Left colon (tissue), 2 donors: ENCODE measurements around the gene SPOP. TPM values are rescaled to one million over a fixed set of nuclear protein-coding genes. Genes with fewer than 3 reads are reported as not detected.
"Not testable (repeated sequence)": the region's sequence is repeated elsewhere in the genome, so short reads cannot be mapped to it uniquely, and the experiment has no call there.

Experiments used
- ATAC-seq: fragments of 200-7000 bp; cut with Tn5 transposase; one replicate; pipeline ENCODE4 v1.9.1; 2020; ENCODE audit warnings: mild to moderate bottlenecking, moderate library complexity
- DNase-seq, 2 donors: peaks; one replicate each; pipeline ENCODE4 v3.0.0-alpha.2; 2020
- intact Hi-C, 2 donors: fragments of 100-400 bp; cut with DNase I in 1 of 2; cut with micrococcal nuclease in 1 of 2; formaldehyde crosslinking; loops; one replicate each; pipeline versions ENCODE4 v1.11.2 to v1.14.0; 2022; cut with DNase I, micrococcal nuclease
- total RNA-seq, 2 donors: library from RNA; stranded (reverse); fragmentation: NEBNext Ultra II Directional; extraction: Animal tissue kit (Norgen Biotek cat#: 25700); gene quantifications; one replicate each; pipeline ENCODE4 v1.2.1, GENCODE V29; 2021
- donor health status: DM: no; HTN: no; CAD: no.
- donor health status: DM: yes; HTN: yes; CAD: no.

SPOP gene
- total RNA-seq, 2 donors from 2014 or later, result 53.4 to 73.3 TPM

DNA sequence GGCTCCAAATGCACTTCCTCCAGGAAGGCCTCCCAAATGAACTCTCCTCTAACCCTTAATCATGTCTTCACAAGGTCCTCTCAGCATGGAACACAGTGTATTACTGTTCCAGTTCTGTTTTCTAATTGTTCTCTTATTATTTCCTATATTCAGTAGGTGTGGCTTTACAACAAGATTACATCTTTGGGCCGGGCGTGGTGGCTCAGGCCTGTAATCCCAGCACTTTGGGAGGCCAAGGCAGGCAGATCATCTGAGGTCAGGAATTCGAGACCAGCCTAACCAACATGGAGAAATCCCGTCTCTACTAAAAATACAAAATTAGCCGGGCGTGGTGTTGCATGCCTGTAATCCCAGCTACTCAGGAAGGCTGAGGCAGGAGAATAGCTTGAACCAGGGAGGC, 4.2 kb downstream of the SPOP start:
- DNase-seq, ATAC-seq, intact Hi-C loops: not testable (repeated sequence)

DNA sequence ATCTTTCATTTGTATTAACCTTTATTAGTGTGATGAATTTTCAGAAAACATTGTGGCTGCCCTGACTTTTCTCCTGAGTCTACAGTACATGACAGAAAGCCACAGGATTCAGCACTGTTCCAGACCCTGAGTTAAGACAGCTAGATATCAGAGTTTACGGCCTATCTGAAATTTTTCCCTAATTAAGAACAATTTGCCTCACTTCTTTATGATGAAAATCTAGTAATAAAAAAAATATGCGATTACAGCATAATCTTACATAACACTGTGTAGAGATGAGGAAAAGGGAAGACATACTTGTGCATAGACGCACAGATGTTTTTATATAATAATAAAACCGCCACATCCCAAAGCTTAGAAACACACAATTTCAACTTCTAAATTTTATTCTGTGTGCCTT, 7.3 kb downstream of the SPOP start:
- no peak for ATAC-seq
- DNase-seq, result no peak
- intact Hi-C loops, result no loop called here

DNA sequence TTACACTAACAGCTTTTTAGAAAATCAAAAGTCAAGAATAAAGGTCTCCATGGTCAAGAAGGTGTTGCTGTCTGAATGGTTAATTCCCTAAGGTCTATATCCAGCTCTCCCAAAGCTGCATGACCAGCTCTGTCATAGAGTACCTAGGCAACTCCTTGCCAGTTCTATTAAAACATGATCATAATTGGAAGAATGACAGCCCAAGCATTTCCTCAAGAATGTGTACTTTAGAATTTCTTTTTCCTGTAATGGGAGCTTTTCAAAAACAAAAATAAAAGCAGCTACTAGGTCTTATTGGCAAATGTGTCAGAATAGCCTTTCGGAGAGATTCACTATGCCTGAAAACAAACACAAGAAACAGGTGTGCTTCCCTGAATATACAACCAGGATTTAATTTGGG, 7.9 kb downstream of the SPOP start:
- intact Hi-C loops, result no loop called here
- ATAC-seq (peak; percentile 35), DNase-seq (no peak)

DNA sequence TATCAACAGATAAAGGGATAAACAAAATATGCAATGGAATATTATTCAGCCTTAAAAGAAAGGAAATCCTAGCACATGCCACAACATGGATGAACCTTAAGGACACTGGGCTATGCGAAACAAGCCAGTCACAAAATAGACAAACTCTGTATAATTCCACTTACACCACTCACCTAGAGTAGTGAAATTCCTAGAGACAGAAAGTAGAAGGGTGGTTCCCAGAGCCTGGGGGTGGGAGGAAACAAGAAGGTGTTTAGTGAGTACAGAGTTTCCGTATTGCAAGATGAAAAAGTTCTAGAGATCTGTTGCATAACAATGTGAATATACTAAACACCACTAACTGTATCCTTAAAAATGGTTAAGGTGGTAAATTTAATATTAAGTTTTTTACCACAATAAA, 10.0 kb downstream of the SPOP start:
- DNase-seq (no peak), ATAC-seq (no peak)
- intact Hi-C loops, result no loop called here

DNA sequence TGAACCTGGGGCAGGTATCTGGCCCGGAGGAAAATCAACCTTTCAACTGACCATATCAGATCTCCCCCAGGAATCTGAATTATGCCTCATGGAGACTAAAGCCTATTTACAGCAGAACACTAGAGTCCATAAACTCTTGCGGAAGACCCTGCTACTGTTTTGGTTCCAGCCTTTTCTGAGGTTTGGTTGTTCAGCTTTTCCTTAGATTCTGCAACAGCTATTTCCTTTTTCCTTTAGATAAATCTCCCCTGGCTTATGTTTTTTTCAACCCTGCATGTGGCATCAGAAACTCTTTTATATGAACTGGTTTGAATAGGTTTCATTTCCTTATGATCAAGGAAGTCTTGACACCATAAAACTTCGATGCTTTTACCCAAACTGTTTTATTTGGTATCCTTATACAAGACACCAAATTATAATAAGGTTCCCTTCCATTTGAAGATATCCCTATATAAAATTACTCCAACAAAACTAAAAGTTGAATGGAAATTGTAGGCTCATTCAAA, 13.1 kb downstream of the SPOP start:
- no peak for DNase-seq
- intact Hi-C loops, result no loop called here
- ATAC-seq, result peak; percentile 84

DNA sequence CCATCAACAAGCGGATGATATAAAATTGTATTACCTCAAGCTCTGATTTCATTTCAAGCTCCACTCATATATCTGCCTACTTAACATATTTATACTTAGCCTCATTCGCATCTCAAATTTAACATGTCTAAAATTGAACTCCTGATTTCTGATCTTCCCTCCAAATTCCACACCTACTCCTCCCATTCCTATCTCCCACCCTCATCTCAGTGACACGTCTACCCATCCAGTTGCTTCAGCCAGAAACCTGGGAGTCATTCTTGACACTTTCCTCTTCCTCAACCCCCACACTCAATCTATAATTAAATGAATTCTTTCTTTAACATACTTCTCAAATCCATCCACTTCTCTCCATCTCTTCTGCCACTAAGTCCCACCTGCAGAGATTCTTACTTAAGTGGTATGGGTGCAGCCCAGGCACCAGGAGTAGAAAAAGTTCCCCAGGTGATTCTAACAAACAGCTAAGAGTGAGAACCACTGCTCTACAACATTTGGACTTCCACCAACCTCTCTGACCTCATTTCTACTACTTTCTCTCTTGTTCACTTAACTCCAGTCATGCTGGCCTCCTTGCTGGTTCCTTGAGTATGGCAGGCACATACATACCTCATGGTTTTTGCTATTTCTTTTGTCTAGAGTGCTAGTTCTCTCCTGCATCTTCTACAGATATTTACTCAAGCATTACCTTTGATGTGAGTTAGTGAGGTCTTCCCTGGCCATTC, 18.1 kb downstream of the SPOP start:
- no peak for DNase-seq
- intact Hi-C loops, result no loop called here
- ATAC-seq, result no peak

DNA sequence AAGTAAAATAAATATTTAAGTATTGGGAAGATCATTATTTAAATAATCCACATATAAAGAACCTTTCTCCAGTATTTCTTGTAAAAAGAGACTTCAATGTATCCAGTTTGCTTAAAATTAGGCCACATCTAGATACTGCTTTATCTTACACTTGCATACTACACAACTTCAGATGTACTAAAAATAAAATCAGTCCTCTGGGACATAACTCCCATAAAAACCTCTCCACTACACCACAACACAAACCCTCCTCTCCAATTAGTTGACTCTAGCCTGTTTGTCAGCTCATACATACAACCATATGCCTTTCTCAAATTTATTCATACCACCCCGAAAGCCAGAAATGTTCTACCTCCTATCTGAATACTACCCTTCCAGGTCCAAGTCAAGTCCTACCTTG, 21.6 kb downstream of the SPOP start:
- intact Hi-C loops, result no loop called here
- ATAC-seq (no peak), DNase-seq (no peak)

DNA sequence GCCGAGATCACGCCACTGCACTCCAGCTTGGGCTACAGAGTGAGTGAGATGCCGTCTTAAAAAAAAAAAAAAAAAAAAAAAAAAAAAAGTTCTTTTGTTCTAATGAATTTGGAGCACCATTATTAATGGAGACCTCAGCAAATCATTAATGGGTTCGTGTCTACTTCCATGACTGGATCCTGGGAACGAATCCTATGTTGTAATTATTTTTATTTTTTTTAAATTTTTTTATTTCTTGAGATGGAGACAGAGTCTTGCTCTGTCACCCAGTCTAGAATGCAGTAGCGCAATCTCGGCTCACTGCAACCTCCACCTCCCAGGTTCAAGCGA, 30.7 kb downstream of the SPOP start:
- DNase-seq (no peak), ATAC-seq (no peak)
- intact Hi-C loops, result loop anchor here in 1 of 2 donors (5.0 kb wide), 1 partner anchor 50 kb away; no protein-coding TSS in a partner anchor

DNA sequence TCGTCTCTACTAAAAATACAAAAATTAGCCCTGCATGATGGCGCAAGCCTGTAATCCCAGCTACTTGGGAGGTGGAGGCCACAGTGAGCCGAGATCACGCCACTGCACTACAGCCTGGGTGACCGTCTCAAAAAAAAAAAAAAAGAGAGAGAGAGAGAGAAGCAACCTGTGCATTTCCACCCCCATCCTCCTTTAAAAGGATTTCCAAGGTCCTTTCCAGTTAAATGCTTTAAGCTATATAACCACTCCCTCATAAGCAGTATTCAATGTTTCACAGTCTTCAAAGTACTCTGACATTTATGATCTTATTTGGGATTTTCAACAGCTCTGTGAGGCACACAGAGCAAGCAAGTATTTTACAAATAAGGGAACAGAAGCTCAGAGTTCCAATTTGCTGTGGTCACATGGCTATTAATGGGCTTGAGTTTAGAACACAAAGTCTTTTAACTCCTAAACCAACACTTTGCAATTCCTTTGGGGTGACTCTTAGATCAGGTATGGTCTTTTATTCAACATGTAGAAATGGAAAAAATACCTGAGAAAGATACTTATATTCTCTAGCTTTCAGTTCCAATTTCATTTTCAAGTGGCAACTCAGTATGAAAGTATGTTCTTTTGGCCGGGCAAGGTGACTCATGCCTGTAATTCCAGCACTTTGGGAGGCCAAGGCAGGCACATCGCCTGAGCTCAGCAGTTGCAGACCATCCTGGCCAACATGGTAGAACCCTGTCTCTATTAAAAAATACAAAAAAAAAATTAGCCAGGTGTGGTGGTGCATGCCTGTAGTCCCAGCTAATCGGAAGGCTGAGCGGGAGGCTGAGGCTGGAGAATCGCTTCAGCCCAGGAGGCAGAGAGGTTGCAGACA, 31.3 kb downstream of the SPOP start:
- no peak for DNase-seq
- intact Hi-C loops, result loop anchor here in 1 of 2 donors (5.0 kb wide), 1 partner anchor 51 kb away; no protein-coding TSS in a partner anchor
- peak; percentile 35 for ATAC-seq

DNA sequence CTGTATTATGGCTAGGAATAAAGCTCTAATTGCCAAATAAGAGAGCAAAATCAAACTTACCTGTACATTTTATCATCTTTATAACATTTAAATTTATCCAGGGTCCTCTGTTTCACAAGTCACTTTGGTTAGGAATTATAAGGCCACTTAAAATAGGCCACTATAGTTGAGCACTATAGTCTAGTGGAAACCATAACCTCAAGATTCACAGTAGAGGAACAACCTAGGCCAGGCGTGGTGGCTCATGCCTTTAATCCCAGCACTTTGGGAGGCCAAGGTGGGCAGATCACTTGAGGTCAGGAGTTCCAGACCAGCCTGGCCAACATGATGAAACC, 31.9 kb downstream of the SPOP start:
- DNase-seq, result not testable (repeated sequence)
- intact Hi-C loops, result loop anchor here in 1 of 2 donors (5.0 kb wide), 1 partner anchor 51 kb away; no protein-coding TSS in a partner anchor
- peak; percentile 9 for ATAC-seq

DNA sequence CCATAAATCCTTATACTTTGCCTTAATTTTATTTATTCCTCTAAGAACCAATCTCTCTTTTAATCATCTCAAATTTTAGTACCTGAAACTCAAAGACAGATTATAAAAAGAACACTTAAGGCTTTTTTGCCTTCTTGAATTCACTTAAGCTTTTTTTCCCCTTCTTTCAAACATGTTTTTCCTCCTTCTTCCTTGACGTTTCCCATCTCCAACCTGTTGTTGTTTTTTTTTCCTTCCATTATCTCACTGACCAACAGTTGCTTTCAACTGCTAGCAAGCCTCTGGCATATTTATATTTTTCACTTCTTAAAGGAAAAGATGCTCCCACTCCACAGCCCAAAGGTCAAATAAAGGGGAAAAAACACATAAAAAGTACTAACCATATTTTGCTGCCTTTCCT, 32.2 kb downstream of the SPOP start:
- no peak for ATAC-seq
- no peak for DNase-seq
- intact Hi-C loops, result loop anchor here in 1 of 2 donors (5.0 kb wide), 1 partner anchor 52 kb away; no protein-coding TSS in a partner anchor

DNA sequence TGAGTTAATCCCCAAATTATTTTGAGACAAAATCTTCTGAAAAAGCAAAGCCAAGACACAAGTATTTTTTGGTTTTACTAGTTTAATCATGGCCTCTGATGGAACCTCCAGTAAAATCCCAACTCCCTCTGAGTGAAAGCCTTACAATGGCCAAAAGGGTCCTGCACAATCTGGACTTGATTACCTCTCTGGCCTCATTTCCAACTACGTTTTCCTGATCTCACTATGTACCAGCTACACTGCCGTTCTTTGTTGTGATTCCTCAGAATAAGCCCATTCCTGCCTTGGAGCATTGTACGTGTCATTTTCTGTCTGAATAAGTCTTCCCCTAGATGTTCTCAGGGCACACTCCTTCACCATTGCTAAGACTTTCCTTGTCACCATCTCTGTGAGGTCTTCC, 37.3 kb downstream of the SPOP start:
- intact Hi-C loops, result no loop called here
- no peak for DNase-seq
- ATAC-seq, result no peak

DNA sequence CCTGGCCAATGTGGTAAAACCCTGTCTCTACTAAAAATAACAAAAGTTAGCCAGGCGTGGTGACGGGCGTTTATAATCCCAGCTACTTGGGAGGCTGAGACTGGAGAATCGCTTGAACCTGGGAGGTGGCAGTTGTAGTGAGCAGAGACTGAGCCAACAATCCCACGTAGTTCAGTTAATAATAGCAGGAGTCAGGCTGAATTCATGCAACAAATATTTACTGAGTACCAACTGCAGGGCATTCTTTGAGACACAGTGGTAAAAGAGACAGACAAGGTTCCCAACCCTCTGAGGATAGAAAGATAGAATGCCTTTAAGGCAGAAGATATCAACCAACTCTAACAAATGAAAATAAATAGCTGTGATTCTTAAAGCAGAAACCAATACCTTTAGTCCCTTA, 39.1 kb downstream of the SPOP start:
- no peak for ATAC-seq

DNA sequence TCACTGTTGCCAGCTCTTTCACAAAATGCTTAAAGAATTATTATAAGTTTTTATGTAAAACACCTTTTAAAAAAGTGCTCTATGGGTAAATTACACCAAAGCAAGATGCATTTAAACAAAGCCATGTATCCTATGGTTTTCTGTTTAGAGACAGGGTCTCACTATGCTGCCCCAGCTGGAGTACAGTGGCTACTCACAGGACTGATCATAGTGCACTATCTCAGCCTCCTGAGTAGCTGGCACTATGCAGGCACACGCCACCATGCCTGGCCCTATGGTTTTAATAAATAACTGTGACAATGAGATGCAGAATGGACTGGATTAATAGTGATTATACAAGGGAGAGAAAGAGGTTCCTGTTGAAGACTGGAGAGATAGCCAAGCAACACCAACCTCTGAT, 40.2 kb downstream of the SPOP start:
- DNase-seq (no peak), ATAC-seq (no peak)
- intact Hi-C loops, result no loop called here

More for the DNA sequence above, 39.1 kb downstream of the SPOP start:
- no peak for DNase-seq
- intact Hi-C loops, result no loop called here

DNA sequence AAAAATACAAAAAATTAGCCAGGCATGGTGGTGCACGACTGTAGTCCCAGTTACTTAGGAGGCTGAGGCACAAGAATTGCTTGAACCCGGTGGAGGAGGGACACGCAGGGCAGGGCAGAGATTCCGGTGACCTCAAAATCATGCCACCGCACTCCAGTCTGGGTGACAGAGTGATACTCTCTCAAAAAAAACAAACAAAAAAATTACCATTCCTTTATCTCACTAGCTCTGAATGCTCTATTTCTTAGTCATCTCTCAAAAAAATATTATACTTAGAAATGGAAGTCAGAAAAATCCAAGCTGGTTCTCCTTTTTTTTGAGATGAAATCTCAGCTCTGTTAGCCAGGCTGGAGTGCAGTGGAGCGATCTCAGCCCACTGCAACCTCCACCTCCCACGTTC, 40.8 kb downstream of the SPOP start:
- intact Hi-C loops, result no loop called here

DNA sequence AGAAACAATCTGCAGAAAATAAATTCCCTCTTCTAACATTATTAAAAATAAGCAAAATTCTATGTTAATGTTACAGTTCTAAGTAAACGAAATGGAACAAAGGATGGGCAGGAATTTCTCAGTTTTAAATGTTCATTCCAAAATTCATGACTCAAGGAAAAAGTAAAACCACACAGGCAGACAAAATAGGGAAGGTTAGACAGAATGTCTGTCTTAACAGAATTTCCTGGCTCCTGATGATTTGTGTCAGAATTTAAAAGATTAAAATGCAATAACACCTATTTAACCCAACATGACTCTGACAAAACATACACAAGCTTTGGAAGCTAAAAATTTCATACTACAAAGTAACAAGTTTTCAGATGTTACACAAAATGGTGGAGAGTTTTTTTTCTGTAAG, 42.8 kb downstream of the SPOP start:
- DNase-seq, result no peak
- ATAC-seq, result no peak
- intact Hi-C loops, result no loop called here

More for the DNA sequence above, 40.8 kb downstream of the SPOP start:
- DNase-seq (no peak), ATAC-seq (no peak)

DNA sequence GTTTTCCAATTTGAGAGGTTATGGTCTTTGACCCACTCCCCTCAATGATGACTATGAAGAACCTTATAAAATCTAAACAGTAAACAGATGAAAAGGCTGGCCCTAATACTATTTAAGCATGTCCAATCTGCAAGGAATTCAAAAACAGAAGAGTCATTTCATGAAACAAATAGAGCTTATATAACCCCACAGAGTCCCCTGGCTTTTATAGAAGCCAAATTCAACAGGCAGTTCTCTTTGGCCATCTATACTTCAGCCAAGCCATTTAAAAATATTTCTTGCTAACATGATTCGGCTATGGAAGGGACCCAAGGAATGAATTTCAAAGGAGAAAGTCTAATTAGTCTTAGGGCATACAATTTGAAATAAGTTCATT, 43.4 kb downstream of the SPOP start:
- intact Hi-C loops, result no loop called here
- ATAC-seq, result no peak

DNA sequence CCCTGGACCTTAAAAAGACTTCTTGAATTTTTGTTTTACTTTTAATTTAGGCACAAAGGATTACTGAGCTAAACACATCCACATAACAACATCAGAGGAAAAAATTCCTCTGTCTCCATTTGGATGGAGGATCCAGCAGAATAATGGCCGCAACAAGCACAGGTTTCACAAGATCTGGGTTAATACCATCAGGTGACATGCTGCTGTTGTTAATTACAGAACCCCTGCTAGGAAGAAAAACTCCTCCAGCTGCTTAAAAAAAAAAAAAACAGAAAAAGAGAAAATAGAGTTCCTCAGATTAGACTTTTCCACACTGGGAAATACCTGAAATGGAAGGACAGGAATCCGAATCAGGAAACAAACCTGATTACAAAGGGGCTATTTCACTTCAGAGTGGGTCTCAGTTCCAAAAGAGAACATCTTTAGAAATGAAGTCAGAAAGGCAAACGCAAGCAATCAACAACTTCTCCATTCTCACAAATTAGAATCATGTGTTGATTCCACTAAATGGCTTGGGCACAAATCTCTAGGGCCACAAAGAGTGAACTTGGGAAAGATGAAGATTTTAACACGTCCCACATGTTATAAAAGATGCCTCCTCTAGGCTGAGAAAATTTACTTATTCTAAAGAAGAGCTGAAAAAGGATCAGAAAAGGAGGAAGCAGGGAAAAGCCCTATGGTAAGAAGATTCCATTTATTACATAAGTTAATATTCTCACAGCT, 44.0 kb downstream of the SPOP start:
- no peak for DNase-seq
- ATAC-seq, result no peak
- intact Hi-C loops, result no loop called here

More for the DNA sequence above, 43.4 kb downstream of the SPOP start:
- no peak for DNase-seq

DNA sequence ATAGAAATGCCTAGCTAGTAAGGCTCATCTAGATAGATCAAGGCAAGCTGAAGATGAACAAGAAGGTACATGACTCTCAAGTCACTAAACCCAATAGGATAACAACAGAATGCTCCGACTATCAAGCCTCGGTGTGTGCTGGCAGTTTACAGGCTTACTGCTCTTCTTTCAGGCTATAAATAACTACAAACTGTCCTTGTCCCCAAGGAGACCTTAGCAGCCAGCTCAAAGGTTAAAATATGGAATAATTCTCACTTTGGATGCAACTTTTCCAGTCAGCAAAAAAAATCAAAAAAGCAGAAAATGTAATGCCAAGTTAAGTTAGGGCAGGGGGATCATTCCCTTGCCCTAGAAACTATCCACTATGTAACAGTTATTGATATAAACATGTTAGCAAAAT, 44.6 kb downstream of the SPOP start:
- no peak for DNase-seq
- intact Hi-C loops, result no loop called here
- no peak for ATAC-seq

DNA sequence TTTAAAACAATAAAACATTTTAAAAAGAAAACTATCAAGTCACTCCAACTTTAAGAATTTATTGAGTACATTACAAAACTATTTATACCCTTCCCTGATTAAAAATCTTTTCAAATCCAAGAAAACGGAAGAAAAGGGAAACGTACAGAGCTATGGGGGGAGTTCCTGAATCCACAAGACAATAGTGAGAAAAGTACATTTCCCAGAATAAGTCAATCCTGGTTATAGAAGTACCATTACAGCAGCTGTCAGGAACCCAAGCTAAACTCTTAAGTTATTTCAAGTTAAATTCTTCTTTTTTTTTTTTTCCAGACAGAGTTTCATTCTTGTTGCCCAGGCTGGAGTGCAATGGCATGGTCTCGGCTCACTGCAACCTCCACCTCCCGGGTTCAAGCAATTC, 45.7 kb downstream of the SPOP start:
- DNase-seq (no peak), ATAC-seq (no peak)
- intact Hi-C loops, result no loop called here
